SK-N-DZ (cell line): ENCODE results near the gene FARSB. TPM values are rescaled to one million over a fixed set of nuclear protein-coding genes. Genes with fewer than 3 reads are reported as not detected.
"Not testable (repeated sequence)": the region's sequence is repeated elsewhere in the genome, so short reads cannot be mapped to it uniquely, and the experiment has no call there.

Experiments used
- DNase-seq: peaks from one replicate; pipeline ENCODE4 v3.0.0-alpha.2; 2015; ENCODE audit warnings: low spot score
- polyA plus RNA-seq, 2 experiments: library from polyadenylated mRNA; depleted of rRNA; stranded (reverse); fragments of >200 nt; gene quantifications; 2 replicates each; pipeline ENCODE4 v1.2.3, GENCODE V29; 2014

The FARSB gene
- polyA plus RNA-seq (2014; cell fraction: cytosol; rRNA removed): 37.8 and 43.6 TPM in 2 replicates
- polyA plus RNA-seq (2014; cell fraction: nucleus; rRNA removed): 20.1 and 21.1 TPM in 2 replicates

GRCh38 chr2:222655787-222656525 lies at the start of gene FARSB:
Gene FARSB (minus strand): TSS chr2:222656092. CDS start chr2:222656073, 19 bp downstream.
- peak; percentile 97 for DNase-seq

DNA sequence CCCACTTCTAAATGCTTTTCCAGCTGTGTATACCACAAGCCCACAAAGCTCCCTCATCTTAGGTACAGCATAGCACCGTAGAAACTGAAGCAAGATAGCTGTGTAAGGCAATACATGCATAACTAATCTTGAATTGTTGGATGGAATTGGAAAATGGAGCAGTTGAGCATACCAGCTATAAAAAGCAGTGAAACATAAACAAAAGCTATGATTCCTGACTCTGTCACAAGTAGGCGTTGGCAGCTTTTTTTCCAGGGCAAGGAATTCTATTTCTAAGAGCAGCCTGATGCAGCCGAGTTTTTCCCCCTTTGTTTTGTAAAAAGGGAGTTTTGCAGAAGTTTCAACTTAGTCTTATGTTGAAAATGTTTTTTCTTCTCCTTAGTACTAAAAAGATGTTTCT lies 48.0 kb upstream of the FARSB start:
- DNase-seq: no peak

DNA sequence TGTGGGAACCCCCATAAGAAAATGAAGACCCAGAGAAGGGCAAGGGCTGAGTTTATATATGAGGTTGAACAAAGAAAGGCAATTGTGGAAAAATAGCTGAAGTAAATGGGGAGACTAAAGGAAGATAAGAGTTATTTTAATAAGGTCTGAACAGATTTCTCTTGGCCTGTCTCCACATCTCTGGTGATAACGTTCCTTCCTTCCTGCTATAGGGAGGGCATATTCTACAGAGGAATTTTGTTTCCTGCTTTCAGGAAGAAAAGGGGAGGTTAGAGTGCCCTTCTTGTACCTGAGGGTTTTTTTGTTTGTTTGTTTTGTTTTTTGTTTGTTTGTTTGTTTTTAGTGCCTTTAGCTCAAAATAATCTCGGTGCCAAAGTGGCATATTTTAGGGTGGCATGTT lies 47.2 kb upstream of the FARSB start:
- no peak for DNase-seq

GRCh38 chr2:222701721-222702131 lies 45.8 kb upstream of the FARSB start:
- DNase-seq: no peak

GRCh38 chr2:222701233-222701632 lies 45.3 kb upstream of the FARSB start:
- DNase-seq: no peak

- no peak for DNase-seq
Observed at GRCh38 chr2:222698276-222698675, 42.4 kb upstream of the FARSB start.

DNA sequence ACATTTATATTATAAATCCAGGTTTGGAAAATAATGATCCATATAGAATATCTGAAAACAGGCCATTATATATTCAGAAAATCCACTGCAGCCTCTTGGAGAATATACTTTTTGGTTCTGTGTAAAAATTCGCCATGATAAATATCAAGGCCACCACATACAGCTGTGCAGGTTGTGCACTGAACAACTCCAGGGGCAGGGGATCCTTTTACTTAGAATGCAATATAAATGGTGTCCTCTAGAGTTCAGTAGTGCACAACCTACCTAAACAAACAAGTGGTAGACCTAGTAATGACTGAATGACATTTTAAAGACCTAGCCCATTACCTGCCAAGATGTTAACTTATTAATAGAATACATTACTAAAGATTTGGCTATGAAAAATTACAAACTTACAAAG lies 37.9 kb upstream of the FARSB start:
- no peak for DNase-seq

DNA sequence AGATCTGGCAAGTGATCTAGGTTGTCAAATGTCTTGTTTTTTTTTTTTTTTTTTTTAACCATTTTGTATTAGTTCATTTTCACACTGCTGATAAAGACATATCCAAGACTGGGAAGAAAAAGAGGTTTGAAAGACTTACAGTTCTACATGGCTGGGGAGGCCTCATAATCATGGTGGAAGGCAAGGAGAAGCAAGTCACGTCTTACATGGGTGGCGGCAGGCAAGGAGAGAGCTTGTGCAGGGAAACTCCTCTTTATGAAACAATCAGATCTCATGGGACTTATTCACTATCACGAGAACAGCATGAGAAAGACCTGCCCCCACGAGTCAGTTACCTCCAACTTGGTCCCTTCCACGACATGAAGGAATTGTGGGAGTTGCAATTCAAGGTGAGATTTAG lies 37.5 kb upstream of the FARSB start:
- not testable (repeated sequence) for DNase-seq

GRCh38 chr2:222690564-222691200 lies 34.8 kb upstream of the FARSB start:
- DNase-seq: peak; percentile 67

DNA sequence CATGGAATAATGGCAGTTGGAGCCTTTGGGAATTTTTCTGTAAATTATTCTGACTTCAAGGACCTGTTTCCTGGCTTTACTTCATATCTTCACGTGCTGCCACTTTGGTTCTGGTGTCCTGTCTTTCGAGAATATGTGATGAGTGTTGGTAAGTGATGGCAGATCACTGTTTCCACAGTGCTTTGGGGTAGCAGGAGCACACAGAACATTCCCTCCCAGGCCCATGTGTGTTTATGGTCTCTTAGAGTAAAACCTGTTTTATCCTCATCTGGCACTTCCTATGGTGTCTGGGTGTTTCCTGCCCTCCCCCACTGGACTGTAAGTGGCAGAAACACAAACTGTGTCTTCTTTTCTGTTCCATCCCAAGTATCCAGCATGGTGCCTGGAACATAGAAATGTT lies 33.4 kb upstream of the FARSB start:
- DNase-seq: no peak

DNA sequence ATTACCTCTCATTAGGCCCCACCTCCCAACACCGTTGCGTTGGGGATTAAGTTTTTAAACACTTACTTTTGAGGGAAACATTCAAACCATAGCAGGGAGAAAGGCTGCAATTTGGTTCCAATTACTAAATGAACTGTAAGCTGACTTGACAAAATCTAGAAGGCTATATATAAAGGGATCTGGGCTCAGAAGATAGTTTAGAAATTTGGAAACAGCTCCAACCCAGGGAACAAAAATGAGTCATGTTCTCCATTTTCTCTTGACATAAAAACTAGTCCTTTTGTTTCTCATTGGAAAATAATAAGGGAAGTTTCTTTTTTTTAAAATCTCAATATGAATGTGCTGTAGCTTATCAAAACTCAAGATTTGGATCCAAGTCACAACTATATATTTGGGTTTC lies 33.0 kb upstream of the FARSB start:
- no peak for DNase-seq

DNA sequence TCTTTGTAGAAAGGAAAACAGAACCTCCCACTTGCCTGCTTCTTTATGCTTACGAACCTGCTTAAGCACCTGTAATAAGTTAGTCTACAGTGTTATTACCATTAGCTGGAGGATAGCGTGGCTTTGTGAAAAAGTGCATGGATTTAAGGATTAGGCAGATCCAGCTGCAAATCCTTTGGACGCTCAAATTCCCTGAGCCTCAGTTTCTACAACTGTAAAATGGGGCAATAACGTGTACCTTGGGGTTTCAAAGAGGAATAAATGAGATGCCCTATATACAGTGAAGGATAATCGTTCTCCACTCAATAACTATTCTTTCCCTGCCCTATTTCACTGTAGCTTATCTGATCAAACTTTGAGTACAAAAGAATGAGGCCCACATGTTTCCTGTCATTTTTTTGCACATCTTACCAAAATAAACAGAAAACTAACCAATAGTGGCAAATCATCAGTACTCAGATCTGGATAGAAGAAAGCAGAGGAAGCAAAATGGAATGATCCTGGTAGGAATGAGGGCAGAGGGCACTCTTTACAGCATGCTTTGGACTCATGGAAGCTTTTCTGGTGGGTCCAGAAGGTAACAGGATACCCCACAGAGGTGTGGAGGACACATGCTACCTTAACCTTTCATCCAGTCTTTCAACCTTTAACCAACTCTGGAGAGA lies 30.3 kb upstream of the FARSB start:
- DNase-seq: no peak

- DNase-seq: no peak
Observed at GRCh38 chr2:222683805-222684204, 27.9 kb upstream of the FARSB start.

DNA sequence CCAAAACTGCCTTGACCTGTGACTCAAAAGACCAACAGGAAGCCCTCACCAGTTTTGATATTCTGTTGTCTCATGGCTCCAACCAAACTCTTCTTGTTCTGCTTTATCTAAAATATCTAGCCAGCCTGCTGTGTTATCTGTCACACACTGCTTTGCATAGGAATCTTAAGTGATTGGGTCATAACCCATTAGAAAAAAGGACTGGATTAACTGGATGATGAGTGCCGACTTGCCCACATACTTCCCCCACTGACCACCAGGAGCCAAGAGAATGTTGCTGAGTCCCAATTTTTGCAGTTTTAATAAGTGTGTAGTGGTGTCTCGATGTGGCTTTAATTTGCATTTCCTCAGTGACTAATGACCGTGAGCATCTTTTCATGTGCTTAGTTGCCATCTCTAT lies 22.1 kb upstream of the FARSB start:
- no peak for DNase-seq

DNA sequence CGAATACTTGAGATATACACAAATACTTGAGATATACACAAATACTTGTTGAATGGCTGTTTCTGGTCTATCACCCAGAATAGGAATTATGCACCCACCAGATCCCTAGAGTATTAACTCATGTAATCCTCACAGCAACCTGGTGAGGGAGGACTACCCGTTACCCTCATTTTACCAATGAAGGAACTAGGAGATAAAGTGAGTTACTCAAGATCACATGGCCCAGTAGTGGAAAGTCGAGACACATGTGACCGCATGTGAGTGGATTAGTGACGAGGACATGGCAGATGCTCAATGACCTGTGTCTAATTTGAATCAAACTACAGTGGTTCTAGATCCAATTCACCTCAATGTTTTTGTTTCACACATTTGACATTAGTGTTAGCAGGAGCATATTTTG lies 18.0 kb upstream of the FARSB start:
- DNase-seq: no peak

GRCh38 chr2:222673273-222673672 lies 17.4 kb upstream of the FARSB start:
- DNase-seq: no peak

GRCh38 chr2:222672068-222672401 lies 16.1 kb upstream of the FARSB start:
- DNase-seq: no peak

DNA sequence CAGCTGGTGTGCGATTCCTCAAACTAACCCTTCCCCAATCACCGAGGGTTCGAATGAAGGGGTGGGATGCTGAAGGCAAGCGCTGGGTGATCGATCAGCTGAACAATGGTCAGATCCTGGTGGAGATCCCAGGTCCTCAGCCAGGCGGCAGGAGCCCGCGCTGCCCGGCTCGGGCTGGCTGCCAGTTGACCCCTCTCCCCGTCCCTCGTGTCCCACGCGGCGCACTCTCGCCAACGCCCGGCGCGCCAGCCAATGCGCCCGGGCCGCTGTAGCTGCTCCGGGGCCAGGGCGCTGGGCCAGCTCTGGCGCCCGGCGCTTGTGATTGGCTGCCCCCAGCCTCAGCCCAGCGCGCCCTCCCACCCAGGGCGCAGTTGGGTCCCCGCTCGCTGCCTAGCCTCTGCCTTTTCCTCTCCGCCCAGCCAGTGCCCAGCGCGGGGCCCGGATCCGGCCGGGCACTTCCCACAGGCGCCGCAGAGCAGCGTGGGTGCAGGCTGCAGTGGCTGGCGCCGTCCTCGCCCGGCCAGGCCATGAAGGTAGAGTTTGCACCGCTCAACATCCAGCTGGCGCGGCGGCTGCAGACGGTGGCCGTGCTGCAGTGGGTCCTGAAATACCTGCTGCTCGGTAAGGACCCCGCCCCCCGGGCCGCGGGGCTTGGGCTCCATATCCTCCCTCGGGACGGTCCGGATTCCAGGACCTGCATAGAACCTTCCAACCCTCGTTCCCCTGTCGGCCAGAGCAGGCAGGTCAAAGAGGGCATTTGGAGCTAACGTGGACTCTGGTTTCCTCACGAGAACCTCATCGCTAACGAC lies 15.6 kb upstream of the FARSB start, which contains the start of gene MOGAT1:
Gene MOGAT1, plus strand, starts transcription at position 400 of the 809 bp plus-strand sequence. Its CDS starts 128 bp downstream, at position 528.
- DNase-seq: peak; percentile 56

DNA sequence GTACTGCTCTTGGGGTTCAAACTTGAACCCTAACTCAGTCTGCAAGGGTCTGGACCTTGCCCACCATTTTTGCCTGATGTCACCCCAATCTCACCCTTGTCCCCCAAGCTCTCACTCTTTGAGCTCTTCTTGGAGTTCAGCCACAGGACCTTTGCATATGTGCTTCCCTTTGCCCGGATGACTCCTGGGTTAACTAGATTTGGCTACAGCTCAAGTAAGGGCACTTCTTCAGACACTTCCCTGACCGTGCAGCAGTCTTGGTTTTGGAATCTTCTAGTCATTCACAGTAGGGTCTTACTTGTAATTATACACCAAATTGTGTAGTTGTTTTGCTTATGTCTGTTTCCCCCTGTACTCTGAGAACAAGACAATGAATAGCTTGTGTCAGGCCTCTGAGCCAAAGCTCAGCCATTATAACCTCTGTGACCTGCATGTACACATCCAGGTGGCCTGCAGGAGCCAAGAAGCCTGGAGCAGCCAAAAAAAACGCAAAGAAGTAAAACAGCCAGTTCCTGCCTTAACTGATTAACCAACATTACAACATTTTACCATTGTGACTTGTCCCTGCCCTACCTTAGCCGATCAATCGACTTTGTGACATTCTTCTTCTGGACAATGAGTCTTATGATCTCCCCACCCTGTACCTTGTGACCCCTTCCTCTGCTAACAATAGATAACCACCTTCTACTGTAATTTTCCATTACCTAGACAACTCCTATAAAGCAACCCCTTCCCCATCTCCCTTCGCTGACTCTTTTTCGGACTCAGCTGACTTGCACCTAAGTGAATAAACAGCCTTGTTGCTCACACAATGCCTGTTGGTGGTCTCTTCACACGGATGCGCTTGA lies 14.5 kb upstream of the FARSB start:
- DNase-seq: no peak

DNA sequence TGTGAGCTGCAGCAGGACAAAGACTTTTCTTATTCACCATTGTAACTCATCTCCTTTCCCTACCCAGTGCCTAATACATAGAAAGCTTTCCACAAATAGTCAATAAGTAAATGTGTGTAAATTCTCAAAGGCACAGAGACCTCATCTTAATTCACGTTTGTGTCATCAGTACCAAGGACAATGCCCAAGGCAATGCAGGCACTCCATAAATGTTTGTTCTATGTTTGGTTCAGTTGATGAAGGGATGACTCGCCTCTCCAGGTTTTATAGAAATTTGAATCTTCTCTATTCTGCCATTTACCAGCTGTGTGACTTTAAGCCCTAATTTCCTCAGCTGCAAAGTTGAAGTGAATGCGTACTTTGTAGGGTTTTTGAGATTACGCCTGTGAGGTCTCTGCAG lies 13.5 kb upstream of the FARSB start:
- DNase-seq: no peak
